ENCODE data around the gene PIR. TPM values are rescaled to one million over a fixed set of nuclear protein-coding genes. Genes with fewer than 3 reads are reported as not detected.

Gene PIR
- total RNA-seq, 1 experiment from 2014 or later, result 17.1 TPM

DNA sequence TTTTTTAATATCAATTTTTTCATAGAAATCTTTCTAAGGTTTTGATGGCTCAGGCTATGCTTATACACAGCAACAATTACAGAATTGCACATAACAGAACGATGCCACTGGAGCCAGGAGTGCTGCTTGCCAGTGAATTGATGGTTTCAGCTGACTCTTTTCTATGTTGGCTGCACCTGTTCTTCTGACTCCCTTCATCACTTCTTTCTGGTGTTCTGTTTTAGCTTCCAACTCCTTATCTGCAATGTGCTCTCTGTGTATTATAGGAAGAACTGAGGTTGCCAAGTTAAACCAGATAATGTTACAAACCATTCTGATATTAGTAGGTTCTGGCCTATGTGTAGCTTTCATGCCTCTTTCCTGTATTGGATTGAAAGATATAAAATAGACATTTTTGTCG is 97.3 kb downstream of the PIR start:
- DNase-seq (ENCODE audit: low spot score), result no peak
- ATAC-seq, result no peak
- ChIA-PET POLR2A (no interaction called here), CTCF (no interaction called here)
- H3K4me3 Mint-ChIP-seq, result no peak overlapping the region
- no peak overlapping the region for H3K27ac Mint-ChIP-seq
- peaks cover 4% of the 10 kb centered on the region for H3K36me3 Mint-ChIP-seq
- H3K4me1 Mint-ChIP-seq, result peaks cover 24% of the 10 kb centered on the region
- peaks cover 8% of the 10 kb centered on the region for H3K9me3 Mint-ChIP-seq
- H3K27me3 Mint-ChIP-seq (ENCODE audit: low read depth), result no peaks in the 10 kb centered on the region
- TF ChIP-seq, protein P1, sequence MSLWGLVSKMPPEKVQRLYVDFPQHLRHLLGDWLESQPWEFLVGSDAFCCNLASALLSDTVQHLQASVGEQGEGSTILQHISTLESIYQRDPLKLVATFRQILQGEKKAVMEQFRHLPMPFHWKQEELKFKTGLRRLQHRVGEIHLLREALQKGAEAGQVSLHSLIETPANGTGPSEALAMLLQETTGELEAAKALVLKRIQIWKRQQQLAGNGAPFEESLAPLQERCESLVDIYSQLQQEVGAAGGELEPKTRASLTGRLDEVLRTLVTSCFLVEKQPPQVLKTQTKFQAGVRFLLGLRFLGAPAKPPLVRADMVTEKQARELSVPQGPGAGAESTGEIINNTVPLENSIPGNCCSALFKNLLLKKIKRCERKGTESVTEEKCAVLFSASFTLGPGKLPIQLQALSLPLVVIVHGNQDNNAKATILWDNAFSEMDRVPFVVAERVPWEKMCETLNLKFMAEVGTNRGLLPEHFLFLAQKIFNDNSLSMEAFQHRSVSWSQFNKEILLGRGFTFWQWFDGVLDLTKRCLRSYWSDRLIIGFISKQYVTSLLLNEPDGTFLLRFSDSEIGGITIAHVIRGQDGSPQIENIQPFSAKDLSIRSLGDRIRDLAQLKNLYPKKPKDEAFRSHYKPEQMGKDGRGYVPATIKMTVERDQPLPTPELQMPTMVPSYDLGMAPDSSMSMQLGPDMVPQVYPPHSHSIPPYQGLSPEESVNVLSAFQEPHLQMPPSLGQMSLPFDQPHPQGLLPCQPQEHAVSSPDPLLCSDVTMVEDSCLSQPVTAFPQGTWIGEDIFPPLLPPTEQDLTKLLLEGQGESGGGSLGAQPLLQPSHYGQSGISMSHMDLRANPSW (CRISPR knock-in tag; conservative IDR thresholded peaks at IDR 0.05; ENCODE audit: low read depth), result no peak
- TF ChIP-seq, protein P2, sequence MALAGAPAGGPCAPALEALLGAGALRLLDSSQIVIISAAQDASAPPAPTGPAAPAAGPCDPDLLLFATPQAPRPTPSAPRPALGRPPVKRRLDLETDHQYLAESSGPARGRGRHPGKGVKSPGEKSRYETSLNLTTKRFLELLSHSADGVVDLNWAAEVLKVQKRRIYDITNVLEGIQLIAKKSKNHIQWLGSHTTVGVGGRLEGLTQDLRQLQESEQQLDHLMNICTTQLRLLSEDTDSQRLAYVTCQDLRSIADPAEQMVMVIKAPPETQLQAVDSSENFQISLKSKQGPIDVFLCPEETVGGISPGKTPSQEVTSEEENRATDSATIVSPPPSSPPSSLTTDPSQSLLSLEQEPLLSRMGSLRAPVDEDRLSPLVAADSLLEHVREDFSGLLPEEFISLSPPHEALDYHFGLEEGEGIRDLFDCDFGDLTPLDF (CRISPR knock-in tag; IDR thresholded peaks at IDR 0.05), result no peak
- TF ChIP-seq ESRRA (CRISPR knock-in tag; IDR thresholded peaks at IDR 0.05; ENCODE audit: borderline replicate concordance) (no peak), CREB1 (CRISPR knock-in tag; IDR thresholded peaks at IDR 0.05) (no peak), SP1 (CRISPR knock-in tag; conservative IDR thresholded peaks at IDR 0.05) (no peak), ZNF423 (CRISPR knock-in tag; IDR thresholded peaks at IDR 0.05) (no peak), NFATC4 (CRISPR knock-in tag; IDR thresholded peaks at IDR 0.05) (no peak), OVOL2 (CRISPR knock-in tag; IDR thresholded peaks at IDR 0.05; ENCODE audit: borderline replicate concordance) (no peak)
- TF ChIP-seq, protein P3, sequence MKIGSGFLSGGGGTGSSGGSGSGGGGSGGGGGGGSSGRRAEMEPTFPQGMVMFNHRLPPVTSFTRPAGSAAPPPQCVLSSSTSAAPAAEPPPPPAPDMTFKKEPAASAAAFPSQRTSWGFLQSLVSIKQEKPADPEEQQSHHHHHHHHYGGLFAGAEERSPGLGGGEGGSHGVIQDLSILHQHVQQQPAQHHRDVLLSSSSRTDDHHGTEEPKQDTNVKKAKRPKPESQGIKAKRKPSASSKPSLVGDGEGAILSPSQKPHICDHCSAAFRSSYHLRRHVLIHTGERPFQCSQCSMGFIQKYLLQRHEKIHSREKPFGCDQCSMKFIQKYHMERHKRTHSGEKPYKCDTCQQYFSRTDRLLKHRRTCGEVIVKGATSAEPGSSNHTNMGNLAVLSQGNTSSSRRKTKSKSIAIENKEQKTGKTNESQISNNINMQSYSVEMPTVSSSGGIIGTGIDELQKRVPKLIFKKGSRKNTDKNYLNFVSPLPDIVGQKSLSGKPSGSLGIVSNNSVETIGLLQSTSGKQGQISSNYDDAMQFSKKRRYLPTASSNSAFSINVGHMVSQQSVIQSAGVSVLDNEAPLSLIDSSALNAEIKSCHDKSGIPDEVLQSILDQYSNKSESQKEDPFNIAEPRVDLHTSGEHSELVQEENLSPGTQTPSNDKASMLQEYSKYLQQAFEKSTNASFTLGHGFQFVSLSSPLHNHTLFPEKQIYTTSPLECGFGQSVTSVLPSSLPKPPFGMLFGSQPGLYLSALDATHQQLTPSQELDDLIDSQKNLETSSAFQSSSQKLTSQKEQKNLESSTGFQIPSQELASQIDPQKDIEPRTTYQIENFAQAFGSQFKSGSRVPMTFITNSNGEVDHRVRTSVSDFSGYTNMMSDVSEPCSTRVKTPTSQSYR (CRISPR knock-in tag; IDR thresholded peaks at IDR 0.05), result no peak
- TF ChIP-seq, protein P4, sequence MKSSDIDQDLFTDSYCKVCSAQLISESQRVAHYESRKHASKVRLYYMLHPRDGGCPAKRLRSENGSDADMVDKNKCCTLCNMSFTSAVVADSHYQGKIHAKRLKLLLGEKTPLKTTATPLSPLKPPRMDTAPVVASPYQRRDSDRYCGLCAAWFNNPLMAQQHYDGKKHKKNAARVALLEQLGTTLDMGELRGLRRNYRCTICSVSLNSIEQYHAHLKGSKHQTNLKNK (CRISPR knock-in tag; IDR thresholded peaks at IDR 0.05), result no peak
- TF ChIP-seq, protein P5, sequence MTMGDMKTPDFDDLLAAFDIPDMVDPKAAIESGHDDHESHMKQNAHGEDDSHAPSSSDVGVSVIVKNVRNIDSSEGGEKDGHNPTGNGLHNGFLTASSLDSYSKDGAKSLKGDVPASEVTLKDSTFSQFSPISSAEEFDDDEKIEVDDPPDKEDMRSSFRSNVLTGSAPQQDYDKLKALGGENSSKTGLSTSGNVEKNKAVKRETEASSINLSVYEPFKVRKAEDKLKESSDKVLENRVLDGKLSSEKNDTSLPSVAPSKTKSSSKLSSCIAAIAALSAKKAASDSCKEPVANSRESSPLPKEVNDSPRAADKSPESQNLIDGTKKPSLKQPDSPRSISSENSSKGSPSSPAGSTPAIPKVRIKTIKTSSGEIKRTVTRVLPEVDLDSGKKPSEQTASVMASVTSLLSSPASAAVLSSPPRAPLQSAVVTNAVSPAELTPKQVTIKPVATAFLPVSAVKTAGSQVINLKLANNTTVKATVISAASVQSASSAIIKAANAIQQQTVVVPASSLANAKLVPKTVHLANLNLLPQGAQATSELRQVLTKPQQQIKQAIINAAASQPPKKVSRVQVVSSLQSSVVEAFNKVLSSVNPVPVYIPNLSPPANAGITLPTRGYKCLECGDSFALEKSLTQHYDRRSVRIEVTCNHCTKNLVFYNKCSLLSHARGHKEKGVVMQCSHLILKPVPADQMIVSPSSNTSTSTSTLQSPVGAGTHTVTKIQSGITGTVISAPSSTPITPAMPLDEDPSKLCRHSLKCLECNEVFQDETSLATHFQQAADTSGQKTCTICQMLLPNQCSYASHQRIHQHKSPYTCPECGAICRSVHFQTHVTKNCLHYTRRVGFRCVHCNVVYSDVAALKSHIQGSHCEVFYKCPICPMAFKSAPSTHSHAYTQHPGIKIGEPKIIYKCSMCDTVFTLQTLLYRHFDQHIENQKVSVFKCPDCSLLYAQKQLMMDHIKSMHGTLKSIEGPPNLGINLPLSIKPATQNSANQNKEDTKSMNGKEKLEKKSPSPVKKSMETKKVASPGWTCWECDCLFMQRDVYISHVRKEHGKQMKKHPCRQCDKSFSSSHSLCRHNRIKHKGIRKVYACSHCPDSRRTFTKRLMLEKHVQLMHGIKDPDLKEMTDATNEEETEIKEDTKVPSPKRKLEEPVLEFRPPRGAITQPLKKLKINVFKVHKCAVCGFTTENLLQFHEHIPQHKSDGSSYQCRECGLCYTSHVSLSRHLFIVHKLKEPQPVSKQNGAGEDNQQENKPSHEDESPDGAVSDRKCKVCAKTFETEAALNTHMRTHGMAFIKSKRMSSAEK (CRISPR knock-in tag; IDR thresholded peaks at IDR 0.05; ENCODE audit: borderline replicate concordance), result no peak
- TF ChIP-seq, protein P6, sequence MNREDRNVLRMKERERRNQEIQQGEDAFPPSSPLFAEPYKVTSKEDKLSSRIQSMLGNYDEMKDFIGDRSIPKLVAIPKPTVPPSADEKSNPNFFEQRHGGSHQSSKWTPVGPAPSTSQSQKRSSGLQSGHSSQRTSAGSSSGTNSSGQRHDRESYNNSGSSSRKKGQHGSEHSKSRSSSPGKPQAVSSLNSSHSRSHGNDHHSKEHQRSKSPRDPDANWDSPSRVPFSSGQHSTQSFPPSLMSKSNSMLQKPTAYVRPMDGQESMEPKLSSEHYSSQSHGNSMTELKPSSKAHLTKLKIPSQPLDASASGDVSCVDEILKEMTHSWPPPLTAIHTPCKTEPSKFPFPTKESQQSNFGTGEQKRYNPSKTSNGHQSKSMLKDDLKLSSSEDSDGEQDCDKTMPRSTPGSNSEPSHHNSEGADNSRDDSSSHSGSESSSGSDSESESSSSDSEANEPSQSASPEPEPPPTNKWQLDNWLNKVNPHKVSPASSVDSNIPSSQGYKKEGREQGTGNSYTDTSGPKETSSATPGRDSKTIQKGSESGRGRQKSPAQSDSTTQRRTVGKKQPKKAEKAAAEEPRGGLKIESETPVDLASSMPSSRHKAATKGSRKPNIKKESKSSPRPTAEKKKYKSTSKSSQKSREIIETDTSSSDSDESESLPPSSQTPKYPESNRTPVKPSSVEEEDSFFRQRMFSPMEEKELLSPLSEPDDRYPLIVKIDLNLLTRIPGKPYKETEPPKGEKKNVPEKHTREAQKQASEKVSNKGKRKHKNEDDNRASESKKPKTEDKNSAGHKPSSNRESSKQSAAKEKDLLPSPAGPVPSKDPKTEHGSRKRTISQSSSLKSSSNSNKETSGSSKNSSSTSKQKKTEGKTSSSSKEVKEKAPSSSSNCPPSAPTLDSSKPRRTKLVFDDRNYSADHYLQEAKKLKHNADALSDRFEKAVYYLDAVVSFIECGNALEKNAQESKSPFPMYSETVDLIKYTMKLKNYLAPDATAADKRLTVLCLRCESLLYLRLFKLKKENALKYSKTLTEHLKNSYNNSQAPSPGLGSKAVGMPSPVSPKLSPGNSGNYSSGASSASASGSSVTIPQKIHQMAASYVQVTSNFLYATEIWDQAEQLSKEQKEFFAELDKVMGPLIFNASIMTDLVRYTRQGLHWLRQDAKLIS (CRISPR knock-in tag; IDR thresholded peaks at IDR 0.05; ENCODE audit: borderline replicate concordance), result no peak
- TF ChIP-seq, protein P7, sequence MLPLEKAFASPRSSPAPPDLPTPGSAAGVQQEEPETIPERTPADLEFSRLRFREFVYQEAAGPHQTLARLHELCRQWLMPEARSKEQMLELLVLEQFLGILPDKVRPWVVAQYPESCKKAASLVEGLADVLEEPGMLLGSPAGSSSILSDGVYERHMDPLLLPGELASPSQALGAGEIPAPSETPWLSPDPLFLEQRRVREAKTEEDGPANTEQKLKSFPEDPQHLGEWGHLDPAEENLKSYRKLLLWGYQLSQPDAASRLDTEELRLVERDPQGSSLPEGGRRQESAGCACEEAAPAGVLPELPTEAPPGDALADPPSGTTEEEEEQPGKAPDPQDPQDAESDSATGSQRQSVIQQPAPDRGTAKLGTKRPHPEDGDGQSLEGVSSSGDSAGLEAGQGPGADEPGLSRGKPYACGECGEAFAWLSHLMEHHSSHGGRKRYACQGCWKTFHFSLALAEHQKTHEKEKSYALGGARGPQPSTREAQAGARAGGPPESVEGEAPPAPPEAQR (CRISPR knock-in tag; IDR thresholded peaks at IDR 0.05), result no peak
- TF ChIP-seq, protein P8, sequence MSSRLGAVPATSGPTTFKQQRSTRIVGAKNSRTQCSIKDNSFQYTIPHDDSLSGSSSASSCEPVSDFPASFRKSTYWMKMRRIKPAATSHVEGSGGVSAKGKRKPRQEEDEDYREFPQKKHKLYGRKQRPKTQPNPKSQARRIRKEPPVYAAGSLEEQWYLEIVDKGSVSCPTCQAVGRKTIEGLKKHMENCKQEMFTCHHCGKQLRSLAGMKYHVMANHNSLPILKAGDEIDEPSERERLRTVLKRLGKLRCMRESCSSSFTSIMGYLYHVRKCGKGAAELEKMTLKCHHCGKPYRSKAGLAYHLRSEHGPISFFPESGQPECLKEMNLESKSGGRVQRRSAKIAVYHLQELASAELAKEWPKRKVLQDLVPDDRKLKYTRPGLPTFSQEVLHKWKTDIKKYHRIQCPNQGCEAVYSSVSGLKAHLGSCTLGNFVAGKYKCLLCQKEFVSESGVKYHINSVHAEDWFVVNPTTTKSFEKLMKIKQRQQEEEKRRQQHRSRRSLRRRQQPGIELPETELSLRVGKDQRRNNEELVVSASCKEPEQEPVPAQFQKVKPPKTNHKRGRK (CRISPR knock-in tag; IDR thresholded peaks at IDR 0.05; ENCODE audit: borderline replicate concordance), result no peak
- TF ChIP-seq, protein P9, sequence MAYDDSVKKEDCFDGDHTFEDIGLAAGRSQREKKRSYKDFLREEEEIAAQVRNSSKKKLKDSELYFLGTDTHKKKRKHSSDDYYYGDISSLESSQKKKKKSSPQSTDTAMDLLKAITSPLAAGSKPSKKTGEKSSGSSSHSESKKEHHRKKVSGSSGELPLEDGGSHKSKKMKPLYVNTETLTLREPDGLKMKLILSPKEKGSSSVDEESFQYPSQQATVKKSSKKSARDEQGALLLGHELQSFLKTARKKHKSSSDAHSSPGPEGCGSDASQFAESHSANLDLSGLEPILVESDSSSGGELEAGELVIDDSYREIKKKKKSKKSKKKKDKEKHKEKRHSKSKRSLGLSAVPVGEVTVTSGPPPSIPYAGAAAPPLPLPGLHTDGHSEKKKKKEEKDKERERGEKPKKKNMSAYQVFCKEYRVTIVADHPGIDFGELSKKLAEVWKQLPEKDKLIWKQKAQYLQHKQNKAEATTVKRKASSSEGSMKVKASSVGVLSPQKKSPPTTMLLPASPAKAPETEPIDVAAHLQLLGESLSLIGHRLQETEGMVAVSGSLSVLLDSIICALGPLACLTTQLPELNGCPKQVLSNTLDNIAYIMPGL (CRISPR knock-in tag; IDR thresholded peaks at IDR 0.05), result no peak

Data from WTC11 (cell line).